ENCODE data around the gene STAB2. TPM values are rescaled to one million over a fixed set of nuclear protein-coding genes. Genes with fewer than 3 reads are reported as not detected.

STAB2 gene
- total and polyA plus RNA-seq, 3 donors from 2014 or later, result 1.7 to 15.8 (median 2.7) TPM

GRCh38 chr12:103762473-103762872, 175.4 kb downstream of the STAB2 start:
- Histone ChIP-seq H3K4me1 (no peaks in the 10 kb centered on the region), H3K27ac (no peak overlapping the region), H3K27me3 (no peaks in the 10 kb centered on the region), H3K36me3 (ENCODE audit: low read depth, missing control alignments) (no peaks in the 10 kb centered on the region), H3K4me3 (no peak overlapping the region), H3K9me3 (no peaks in the 10 kb centered on the region)
- WGBS, 2 donors, result 60 to 86% methylated on average over 1 to 5 of the region's 5 CpGs
- intact Hi-C loops (cut with DNase I; ENCODE audit: low total_unique reads), result no loop called here
- no peak for TF ChIP-seq CTCF (IDR thresholded peaks at IDR 0.05)
- DNase-seq, result no peak

GRCh38 chr12:103765322-103765721, 178.2 kb downstream of the STAB2 start:
- no peaks in the 10 kb centered on the region for H3K36me3 ChIP-seq (ENCODE audit: low read depth, missing control alignments)
- no peaks in the 10 kb centered on the region for H3K9me3 ChIP-seq
- no peaks in the 10 kb centered on the region for H3K27me3 ChIP-seq
- whole genome bisulfite sequencing, 2 donors, result 95 to 99% methylated on average over 5 of the region's 5 CpGs
- no peak for TF ChIP-seq POLR2A (IDR thresholded peaks at IDR 0.05)
- TF ChIP-seq CTCF (IDR thresholded peaks at IDR 0.05), result no peak
- H3K4me3 ChIP-seq, result no peak overlapping the region
- H3K27ac ChIP-seq, result no peak overlapping the region
- intact Hi-C loops (cut with DNase I; ENCODE audit: low total_unique reads), result no loop called here
- no peaks in the 10 kb centered on the region for H3K4me1 ChIP-seq
- no peak for DNase-seq

GRCh38 chr12:103766028-103766427, 179.0 kb downstream of the STAB2 start:
- intact Hi-C loops (cut with DNase I; ENCODE audit: low total_unique reads), result no loop called here
- DNase-seq, result no peak
- TF ChIP-seq CTCF (IDR thresholded peaks at IDR 0.05) (no peak), POLR2A (IDR thresholded peaks at IDR 0.05) (no peak)
- H3K36me3 ChIP-seq (ENCODE audit: low read depth, missing control alignments), result no peaks in the 10 kb centered on the region
- 82 to 90% methylated on average over 4 to 6 of the region's 6 CpGs for WGBS, 2 donors
- H3K27me3 ChIP-seq, result no peaks in the 10 kb centered on the region
- no peak overlapping the region for H3K4me3 ChIP-seq
- H3K9me3 ChIP-seq, result no peaks in the 10 kb centered on the region
- H3K4me1 ChIP-seq, result no peaks in the 10 kb centered on the region
- H3K27ac ChIP-seq, result no peak overlapping the region

GRCh38 chr12:103768467-103769123, 181.5 kb downstream of the STAB2 start:
- no peak for DNase-seq
- TF ChIP-seq CTCF (IDR thresholded peaks at IDR 0.05), result no peak
- no peak for TF ChIP-seq POLR2A (IDR thresholded peaks at IDR 0.05)
- WGBS, 2 donors, result 85 to 87% methylated on average over 7 of the region's 8 CpGs
- Histone ChIP-seq H3K4me3 (no peak overlapping the region), H3K36me3 (ENCODE audit: low read depth, missing control alignments) (no peaks in the 10 kb centered on the region), H3K27ac (no peak overlapping the region), H3K9me3 (no peaks in the 10 kb centered on the region), H3K4me1 (peaks cover 4% of the 10 kb centered on the region), H3K27me3 (no peaks in the 10 kb centered on the region)
- intact Hi-C loops (cut with DNase I; ENCODE audit: low total_unique reads), result no loop called here
